ENCODE results near the gene ORC6.
A peak's percentile ranks its signal among the peaks of the same experiment; 100 is the strongest.

DNA sequence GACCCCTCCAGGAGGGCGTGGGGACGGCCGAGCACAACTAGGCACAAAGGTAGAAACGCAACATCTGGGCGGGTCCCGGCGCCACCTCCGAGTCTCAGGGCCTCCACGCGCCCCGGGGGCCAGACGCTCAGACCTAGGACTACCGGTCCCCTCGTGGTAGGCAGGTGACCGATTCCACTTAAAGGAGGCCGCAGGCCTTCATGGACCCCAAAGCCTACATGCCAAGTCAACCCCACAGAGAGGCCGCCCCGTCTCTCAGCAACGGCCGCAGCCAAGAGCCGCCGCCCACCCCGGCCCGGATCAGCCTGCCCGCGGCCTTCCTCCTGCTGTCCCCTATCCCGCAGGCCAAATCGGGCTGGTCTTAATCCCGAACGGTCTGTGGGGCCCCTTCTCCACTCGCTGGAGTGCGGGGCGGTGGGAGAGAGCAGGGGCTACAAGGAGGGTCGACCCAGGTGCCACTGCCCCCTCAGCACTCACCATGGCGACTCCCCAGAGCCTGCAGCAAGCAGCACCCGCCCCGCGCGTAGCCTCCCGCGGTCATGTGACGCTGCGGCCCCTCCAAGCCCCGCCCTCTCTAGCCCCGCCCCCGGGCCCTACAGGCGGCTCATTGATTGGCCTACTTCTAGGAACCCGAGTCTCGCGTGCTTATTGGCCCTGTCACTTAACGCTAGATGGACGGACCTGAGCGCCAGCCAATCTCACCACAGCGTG, 650 bp upstream of the ORC6 start, which contains the start of gene VPS35:
- peak; percentile 69 for TF ChIP-seq POLR2A (IDR thresholded peaks at IDR 0.05; ENCODE audit: low read depth, low read length)
- TF ChIP-seq WRNIP1 (IDR thresholded peaks at IDR 0.05; ENCODE audit: borderline replicate concordance, low read depth, low read length) = no peak
- no peak for TF ChIP-seq NRF1 (conservative IDR thresholded peaks at IDR 0.05; ENCODE audit: low read depth, low read length)
- peak; percentile 81 for TF ChIP-seq MXI1 (IDR thresholded peaks at IDR 0.05; ENCODE audit: low read depth, low read length)
- TF ChIP-seq POLR2AphosphoS5 (IDR thresholded peaks at IDR 0.05; ENCODE audit: low read length) = no peak; the same call in 1 of the 2 replicates
- no peak for TF ChIP-seq NFYB (IDR thresholded peaks at IDR 0.05; ENCODE audit: insufficient read depth, low read depth, low read length)
- TF ChIP-seq, protein P1, sequence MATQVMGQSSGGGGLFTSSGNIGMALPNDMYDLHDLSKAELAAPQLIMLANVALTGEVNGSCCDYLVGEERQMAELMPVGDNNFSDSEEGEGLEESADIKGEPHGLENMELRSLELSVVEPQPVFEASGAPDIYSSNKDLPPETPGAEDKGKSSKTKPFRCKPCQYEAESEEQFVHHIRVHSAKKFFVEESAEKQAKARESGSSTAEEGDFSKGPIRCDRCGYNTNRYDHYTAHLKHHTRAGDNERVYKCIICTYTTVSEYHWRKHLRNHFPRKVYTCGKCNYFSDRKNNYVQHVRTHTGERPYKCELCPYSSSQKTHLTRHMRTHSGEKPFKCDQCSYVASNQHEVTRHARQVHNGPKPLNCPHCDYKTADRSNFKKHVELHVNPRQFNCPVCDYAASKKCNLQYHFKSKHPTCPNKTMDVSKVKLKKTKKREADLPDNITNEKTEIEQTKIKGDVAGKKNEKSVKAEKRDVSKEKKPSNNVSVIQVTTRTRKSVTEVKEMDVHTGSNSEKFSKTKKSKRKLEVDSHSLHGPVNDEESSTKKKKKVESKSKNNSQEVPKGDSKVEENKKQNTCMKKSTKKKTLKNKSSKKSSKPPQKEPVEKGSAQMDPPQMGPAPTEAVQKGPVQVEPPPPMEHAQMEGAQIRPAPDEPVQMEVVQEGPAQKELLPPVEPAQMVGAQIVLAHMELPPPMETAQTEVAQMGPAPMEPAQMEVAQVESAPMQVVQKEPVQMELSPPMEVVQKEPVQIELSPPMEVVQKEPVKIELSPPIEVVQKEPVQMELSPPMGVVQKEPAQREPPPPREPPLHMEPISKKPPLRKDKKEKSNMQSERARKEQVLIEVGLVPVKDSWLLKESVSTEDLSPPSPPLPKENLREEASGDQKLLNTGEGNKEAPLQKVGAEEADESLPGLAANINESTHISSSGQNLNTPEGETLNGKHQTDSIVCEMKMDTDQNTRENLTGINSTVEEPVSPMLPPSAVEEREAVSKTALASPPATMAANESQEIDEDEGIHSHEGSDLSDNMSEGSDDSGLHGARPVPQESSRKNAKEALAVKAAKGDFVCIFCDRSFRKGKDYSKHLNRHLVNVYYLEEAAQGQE (IDR thresholded peaks at IDR 0.05; ENCODE audit: low read depth, low read length) = no peak
- no peak for TF ChIP-seq CBX5 (IDR thresholded peaks at IDR 0.05; ENCODE audit: low read depth)
- TF ChIP-seq, protein P2, sequence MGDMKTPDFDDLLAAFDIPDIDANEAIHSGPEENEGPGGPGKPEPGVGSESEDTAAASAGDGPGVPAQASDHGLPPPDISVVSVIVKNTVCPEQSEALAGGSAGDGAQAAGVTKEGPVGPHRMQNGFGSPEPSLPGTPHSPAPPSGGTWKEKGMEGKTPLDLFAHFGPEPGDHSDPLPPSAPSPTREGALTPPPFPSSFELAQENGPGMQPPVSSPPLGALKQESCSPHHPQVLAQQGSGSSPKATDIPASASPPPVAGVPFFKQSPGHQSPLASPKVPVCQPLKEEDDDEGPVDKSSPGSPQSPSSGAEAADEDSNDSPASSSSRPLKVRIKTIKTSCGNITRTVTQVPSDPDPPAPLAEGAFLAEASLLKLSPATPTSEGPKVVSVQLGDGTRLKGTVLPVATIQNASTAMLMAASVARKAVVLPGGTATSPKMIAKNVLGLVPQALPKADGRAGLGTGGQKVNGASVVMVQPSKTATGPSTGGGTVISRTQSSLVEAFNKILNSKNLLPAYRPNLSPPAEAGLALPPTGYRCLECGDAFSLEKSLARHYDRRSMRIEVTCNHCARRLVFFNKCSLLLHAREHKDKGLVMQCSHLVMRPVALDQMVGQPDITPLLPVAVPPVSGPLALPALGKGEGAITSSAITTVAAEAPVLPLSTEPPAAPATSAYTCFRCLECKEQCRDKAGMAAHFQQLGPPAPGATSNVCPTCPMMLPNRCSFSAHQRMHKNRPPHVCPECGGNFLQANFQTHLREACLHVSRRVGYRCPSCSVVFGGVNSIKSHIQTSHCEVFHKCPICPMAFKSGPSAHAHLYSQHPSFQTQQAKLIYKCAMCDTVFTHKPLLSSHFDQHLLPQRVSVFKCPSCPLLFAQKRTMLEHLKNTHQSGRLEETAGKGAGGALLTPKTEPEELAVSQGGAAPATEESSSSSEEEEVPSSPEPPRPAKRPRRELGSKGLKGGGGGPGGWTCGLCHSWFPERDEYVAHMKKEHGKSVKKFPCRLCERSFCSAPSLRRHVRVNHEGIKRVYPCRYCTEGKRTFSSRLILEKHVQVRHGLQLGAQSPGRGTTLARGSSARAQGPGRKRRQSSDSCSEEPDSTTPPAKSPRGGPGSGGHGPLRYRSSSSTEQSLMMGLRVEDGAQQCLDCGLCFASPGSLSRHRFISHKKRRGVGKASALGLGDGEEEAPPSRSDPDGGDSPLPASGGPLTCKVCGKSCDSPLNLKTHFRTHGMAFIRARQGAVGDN (IDR thresholded peaks at IDR 0.05) = no peak
- TF ChIP-seq, protein P3, sequence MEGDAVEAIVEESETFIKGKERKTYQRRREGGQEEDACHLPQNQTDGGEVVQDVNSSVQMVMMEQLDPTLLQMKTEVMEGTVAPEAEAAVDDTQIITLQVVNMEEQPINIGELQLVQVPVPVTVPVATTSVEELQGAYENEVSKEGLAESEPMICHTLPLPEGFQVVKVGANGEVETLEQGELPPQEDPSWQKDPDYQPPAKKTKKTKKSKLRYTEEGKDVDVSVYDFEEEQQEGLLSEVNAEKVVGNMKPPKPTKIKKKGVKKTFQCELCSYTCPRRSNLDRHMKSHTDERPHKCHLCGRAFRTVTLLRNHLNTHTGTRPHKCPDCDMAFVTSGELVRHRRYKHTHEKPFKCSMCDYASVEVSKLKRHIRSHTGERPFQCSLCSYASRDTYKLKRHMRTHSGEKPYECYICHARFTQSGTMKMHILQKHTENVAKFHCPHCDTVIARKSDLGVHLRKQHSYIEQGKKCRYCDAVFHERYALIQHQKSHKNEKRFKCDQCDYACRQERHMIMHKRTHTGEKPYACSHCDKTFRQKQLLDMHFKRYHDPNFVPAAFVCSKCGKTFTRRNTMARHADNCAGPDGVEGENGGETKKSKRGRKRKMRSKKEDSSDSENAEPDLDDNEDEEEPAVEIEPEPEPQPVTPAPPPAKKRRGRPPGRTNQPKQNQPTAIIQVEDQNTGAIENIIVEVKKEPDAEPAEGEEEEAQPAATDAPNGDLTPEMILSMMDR (IDR thresholded peaks at IDR 0.05 in 2 of 3, conservative IDR thresholded peaks at IDR 0.05 in 1 of 3; ENCODE audit: control insufficient read depth in 2 of 3, extremely low read depth in 1 of 3, insufficient read depth in 1 of 3, low read depth in 3 of 3, low read length in 3 of 3) = peak; percentile 1 to 40 (median 27); a peak in 5 of 6 replicates
- TF ChIP-seq ZNF207 (IDR thresholded peaks at IDR 0.05; ENCODE audit: borderline replicate concordance) = no peak
- TF ChIP-seq, protein P4, sequence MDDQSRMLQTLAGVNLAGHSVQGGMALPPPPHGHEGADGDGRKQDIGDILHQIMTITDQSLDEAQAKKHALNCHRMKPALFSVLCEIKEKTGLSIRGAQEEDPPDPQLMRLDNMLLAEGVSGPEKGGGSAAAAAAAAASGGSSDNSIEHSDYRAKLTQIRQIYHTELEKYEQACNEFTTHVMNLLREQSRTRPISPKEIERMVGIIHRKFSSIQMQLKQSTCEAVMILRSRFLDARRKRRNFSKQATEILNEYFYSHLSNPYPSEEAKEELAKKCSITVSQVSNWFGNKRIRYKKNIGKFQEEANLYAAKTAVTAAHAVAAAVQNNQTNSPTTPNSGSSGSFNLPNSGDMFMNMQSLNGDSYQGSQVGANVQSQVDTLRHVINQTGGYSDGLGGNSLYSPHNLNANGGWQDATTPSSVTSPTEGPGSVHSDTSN (IDR thresholded peaks at IDR 0.05; ENCODE audit: insufficient replicate concordance, low read depth, low read length) = peak; percentile 97
- no peak for TF ChIP-seq FOS (IDR thresholded peaks at IDR 0.05; ENCODE audit: borderline replicate concordance, extremely low read depth, insufficient read length)
- TF ChIP-seq EP300 (IDR thresholded peaks at IDR 0.05; ENCODE audit: borderline replicate concordance in 1 of 2, control insufficient read depth in 1 of 2, low read depth in 2 of 2, low read length in 2 of 2) = no peak

Measured in GM12878 (cell line).